ENCODE measurements around the gene GMDS.

- TF ChIP-seq POLR2AphosphoS5 (IDR thresholded peaks at IDR 0.05; ENCODE audit: low read depth, low read length) (no peak), TAF1 (IDR thresholded peaks at IDR 0.05; ENCODE audit: borderline replicate concordance, low read depth, low read length) (no peak)
Measured at GRCh38 chr6:1814279-1814678, 431.1 kb downstream of the GMDS start.

Data from GM12892 (cell line).